Hepatocyte (in vitro differentiated cells): ENCODE results near the gene NKPD1.

Experiments
- CTCF ChIP-seq: fragments of 200-600 bp; sonication (generic); IDR thresholded peaks from 2 replicates; pipeline ENCODE4 v1.5.1; 2016; ENCODE audit warnings: antibody characterized with exemption, mild to moderate bottlenecking; ENCODE audit not compliant: poor library complexity
- EZH2 ChIP-seq: fragments of 200-600 bp; sonication (generic); IDR thresholded peaks from 2 replicates; pipeline ENCODE4 v1.6.1; 2016; ENCODE audit warnings: antibody characterized with exemption, mild to moderate bottlenecking, borderline replicate concordance

- no peak for TF ChIP-seq CTCF
- TF ChIP-seq EZH2: no peak
Measured at GRCh38 chr19:45142016-45142725, 18.6 kb downstream of the NKPD1 start.
